ENCODE results near the gene LSM14A.
A peak's percentile ranks its signal among the peaks of the same experiment; 100 is the strongest.
"Not testable (repeated sequence)": the region's sequence is repeated elsewhere in the genome, so short reads cannot be mapped to it uniquely, and the experiment has no call there.

LSM14A gene
- total RNA-seq = 198 to 237 reads per million in 2 donors

- DNase-seq = peak; percentile 93
Measured at GRCh38 chr19:34171877-34172660, at the start of gene LSM14A. Gene LSM14A (plus strand): TSS chr19:34172504. CDS start chr19:34172643, 139 bp downstream.

- DNase-seq = no peak
Measured at GRCh38 chr19:34124828-34125227, 47.5 kb upstream of the LSM14A start.

GRCh38 chr19:34126966-34127365, 45.3 kb upstream of the LSM14A start:
- DNase-seq = no peak

- DNase-seq = no peak
Measured at GRCh38 chr19:34127684-34128189, 44.6 kb upstream of the LSM14A start.

GRCh38 chr19:34128558-34129250, 43.6 kb upstream of the LSM14A start:
- no peak for DNase-seq

- DNase-seq = no peak
Measured at GRCh38 chr19:34131100-34131499, 41.2 kb upstream of the LSM14A start.

- DNase-seq = not testable (repeated sequence)
Measured at GRCh38 chr19:34132145-34132544, 40.2 kb upstream of the LSM14A start.

GRCh38 chr19:34132706-34133105, 39.6 kb upstream of the LSM14A start:
- DNase-seq = not testable (repeated sequence)

GRCh38 chr19:34134190-34135053, 37.9 kb upstream of the LSM14A start:
- peak; percentile 89 for DNase-seq

- no peak for DNase-seq
Measured at GRCh38 chr19:34135054-34135800, 37.1 kb upstream of the LSM14A start.

GRCh38 chr19:34135821-34136611, 36.3 kb upstream of the LSM14A start:
- no peak for DNase-seq

GRCh38 chr19:34141025-34141424, 31.3 kb upstream of the LSM14A start:
- DNase-seq = no peak

- no peak for DNase-seq
Measured at GRCh38 chr19:34142440-34142839, 29.9 kb upstream of the LSM14A start.

GRCh38 chr19:34145741-34146202, 26.5 kb upstream of the LSM14A start:
- no peak for DNase-seq

GRCh38 chr19:34148658-34149185, 23.6 kb upstream of the LSM14A start:
- no peak for DNase-seq

GRCh38 chr19:34149873-34150272, 22.4 kb upstream of the LSM14A start:
- no peak for DNase-seq

- DNase-seq = no peak
Measured at GRCh38 chr19:34150558-34150957, 21.7 kb upstream of the LSM14A start.

- DNase-seq = no peak
Measured at GRCh38 chr19:34151439-34151838, 20.9 kb upstream of the LSM14A start.

- no peak for DNase-seq
Measured at GRCh38 chr19:34154401-34154800, 17.9 kb upstream of the LSM14A start.

GRCh38 chr19:34155686-34156085, 16.6 kb upstream of the LSM14A start:
- no peak for DNase-seq

- DNase-seq = not testable (repeated sequence)
Measured at GRCh38 chr19:34158966-34159365, 13.3 kb upstream of the LSM14A start.

All from activated gamma-delta T cell (primary cell).